ENCODE results near the gene NFU1. TPM values are rescaled to one million over a fixed set of nuclear protein-coding genes. Genes with fewer than 3 reads are reported as not detected.

Gene NFU1
- total and polyA plus RNA-seq, 2 experiments from 2014 or later: 39.9 to 102 TPM

GRCh38 chr2:69483696-69484095, 46.5 kb upstream of the NFU1 start (continued):
- TF ChIP-seq ZNF462 (CRISPR knock-in tag; IDR thresholded peaks at IDR 0.05) (no peak), ETS1 (IDR thresholded peaks at IDR 0.05) (no peak)

GRCh38 chr2:69483024-69483423, 45.8 kb upstream of the NFU1 start:
- H3K4me1 ChIP-seq (ENCODE audit: insufficient read depth): no peaks in the 10 kb centered on the region
- ATAC-seq: no peak
- no peaks in the 10 kb centered on the region for H3K9me3 Mint-ChIP-seq
- H4K20me1 ChIP-seq (replicated peaks; ENCODE audit: insufficient read depth): no peaks in the 10 kb centered on the region
- H3K27me3 ChIP-seq (ENCODE audit: insufficient read depth): no peaks in the 10 kb centered on the region
- no peak overlapping the region for H3K27ac ChIP-seq (ENCODE audit: low read depth)
- H3K4me2 ChIP-seq: no peak overlapping the region
- H3K27ac Mint-ChIP-seq: no peak overlapping the region
- H3K4me3 Mint-ChIP-seq: no peak overlapping the region
- H3K4me1 Mint-ChIP-seq: no peaks in the 10 kb centered on the region
- H3K36me3 Mint-ChIP-seq (ENCODE audit: low read depth): no peaks in the 10 kb centered on the region
- 0 out of 2 replicates have a peak, but pooled peaks cover 3% of the 10 kb centered on the region for H3K9me2 ChIP-seq (ENCODE audit: insufficient read depth)
- no peaks in the 10 kb centered on the region for H3K79me2 ChIP-seq (replicated peaks; ENCODE audit: insufficient read depth)
- DNase-seq (ENCODE audit: low spot score): no peak
- H3K27me3 Mint-ChIP-seq (ENCODE audit: insufficient read depth, low read depth, poor library complexity): no peaks in the 10 kb centered on the region
- no peaks in the 10 kb centered on the region for H3F3A ChIP-seq (replicated peaks; ENCODE audit: low read depth)
- H3K4me3 ChIP-seq: no peak overlapping the region
- no peaks in the 10 kb centered on the region for H3K36me3 ChIP-seq (ENCODE audit: insufficient read depth)
- no peak overlapping the region for H2AFZ ChIP-seq
- TF ChIP-seq REST (IDR thresholded peaks at IDR 0.05; ENCODE audit: unreplicated experiment): no peak
- TF ChIP-seq ZNF331 (CRISPR knock-in tag; IDR thresholded peaks at IDR 0.05; ENCODE audit: low read depth): no peak
- no peak for TF ChIP-seq CREB1 (CRISPR knock-in tag; IDR thresholded peaks at IDR 0.05; ENCODE audit: low read depth)
- TF ChIP-seq NANOG (IDR thresholded peaks at IDR 0.05; ENCODE audit: borderline replicate concordance): no peak
- TF ChIP-seq CTCF (conservative IDR thresholded peaks at IDR 0.05; ENCODE audit: low read depth in 2 of 2): no peak

All from GM23338 (cell line).